ENCODE measurements around the gene ITGAL.
"Not testable (repeated sequence)": the region's sequence is repeated elsewhere in the genome, so short reads cannot be mapped to it uniquely, and the experiment has no call there.

Gene ITGAL

DNA sequence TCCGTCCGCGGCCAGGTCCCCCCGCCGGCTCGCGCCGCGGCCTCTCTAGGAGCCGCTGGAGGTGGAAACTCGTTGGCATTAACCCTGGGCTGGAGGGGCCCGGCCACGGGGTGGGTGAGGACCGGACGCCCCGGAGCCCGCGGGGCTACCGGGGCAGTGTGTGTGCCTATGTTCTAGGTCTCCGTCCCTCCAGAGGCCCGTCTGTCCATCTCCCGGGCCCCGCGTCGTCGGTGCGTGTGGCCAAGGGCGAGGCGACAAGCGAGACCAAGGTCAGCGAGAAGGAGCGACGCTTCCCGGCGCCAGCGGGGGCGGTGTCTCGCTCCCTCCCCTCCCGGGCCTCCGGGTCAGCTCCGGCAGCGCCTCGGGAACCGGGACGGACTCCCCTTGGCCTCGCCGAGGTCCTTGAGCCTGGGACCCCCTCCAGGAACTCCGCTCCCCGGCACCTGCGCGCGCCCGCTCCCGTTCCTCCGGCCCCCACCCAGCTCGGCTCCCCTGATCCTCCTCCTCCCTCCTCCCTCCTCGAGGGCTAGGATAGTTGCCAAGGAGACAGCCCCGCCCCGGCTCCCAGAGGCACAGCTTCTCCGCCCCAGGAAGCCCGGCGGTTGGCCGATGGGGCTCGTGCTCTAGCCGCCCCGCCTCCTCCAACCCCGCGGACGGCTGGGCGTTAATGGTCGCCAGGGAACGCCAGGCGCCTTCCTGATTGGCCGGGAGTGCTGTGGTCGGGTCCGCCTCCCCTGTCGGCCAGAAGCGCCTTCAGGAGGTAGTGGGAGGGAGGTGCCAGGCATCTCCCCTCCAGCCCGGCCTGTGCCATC lies 54.5 kb downstream of the ITGAL start:
- peak; percentile 92 to 94 for DNase-seq

- no peak for DNase-seq
These were observed 55.2 kb downstream of the ITGAL start for GRCh38 chr16:30527635-30528178.

DNA sequence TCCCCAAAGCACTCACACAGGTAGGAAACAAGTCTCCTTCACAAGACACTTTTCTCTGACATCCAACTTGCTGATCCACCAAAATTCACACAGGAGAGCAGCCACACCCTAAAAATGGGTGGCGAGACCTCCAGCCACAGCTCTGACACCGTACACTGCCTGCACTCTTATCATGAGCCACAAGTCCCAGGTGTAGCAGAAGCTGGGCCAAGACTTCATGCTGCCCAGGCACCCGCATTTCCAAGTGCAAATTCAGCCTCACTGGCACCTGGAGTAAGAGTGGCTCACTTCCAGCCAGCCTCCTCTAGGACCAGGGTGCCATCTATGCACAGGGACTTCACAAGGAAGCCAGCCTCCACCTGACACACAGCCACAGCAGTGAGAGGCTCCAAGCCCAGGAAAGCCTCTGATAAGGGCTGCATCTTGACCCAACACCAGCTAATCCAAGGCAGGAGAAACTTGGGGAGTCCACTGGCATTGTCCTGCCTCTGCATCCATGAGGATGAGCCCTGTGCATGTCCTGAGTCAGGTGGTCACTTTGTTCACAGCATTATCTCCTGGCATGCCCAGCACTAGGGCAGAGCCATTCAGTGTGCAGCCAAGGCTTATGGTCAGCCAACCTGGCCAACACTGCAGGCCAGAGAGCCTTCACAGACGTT lies 56.4 kb downstream of the ITGAL start:
- DNase-seq: no peak

DNA sequence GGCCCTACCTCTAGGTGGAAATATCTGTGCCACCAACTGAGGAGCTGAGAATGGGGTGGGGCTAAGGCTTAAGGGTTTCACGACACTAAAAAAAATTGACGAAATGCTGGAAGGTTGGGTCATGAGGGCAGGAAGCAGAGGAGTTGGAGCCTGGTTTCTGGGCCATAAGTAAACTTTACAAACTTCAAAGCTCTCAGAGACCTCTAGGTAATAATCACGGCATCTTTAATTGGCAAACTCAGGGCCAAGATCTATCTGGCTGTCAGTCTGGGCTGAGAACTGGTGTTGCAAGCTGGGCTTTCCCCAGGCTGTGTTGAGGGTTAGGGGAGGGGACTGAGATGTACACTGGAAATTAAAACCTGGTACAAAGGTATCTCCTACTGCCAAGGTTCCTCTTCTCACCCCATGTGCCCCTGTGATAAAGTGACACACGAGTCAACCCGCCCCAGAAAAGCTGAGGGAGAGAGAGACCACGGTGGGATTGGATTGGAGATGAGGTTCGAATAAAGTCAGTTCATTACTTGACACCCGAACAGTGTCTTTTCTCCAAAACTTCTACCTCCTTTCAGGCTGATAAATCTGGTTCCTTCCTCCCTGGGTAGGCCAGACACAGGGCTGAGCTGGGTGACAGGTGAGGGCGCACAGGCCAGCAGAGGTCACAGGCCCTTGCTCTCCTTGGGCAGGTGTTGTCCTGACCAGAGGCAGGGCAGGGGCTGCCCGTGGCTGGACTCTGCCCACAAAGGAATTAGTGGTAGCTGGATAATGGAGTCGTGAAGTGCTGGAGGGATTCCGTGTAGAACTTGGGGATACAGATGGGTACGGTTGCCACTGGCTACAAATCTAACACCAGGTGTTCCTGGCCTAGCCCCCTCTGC lies 57.9 kb downstream of the ITGAL start:
- no peak for DNase-seq

DNA sequence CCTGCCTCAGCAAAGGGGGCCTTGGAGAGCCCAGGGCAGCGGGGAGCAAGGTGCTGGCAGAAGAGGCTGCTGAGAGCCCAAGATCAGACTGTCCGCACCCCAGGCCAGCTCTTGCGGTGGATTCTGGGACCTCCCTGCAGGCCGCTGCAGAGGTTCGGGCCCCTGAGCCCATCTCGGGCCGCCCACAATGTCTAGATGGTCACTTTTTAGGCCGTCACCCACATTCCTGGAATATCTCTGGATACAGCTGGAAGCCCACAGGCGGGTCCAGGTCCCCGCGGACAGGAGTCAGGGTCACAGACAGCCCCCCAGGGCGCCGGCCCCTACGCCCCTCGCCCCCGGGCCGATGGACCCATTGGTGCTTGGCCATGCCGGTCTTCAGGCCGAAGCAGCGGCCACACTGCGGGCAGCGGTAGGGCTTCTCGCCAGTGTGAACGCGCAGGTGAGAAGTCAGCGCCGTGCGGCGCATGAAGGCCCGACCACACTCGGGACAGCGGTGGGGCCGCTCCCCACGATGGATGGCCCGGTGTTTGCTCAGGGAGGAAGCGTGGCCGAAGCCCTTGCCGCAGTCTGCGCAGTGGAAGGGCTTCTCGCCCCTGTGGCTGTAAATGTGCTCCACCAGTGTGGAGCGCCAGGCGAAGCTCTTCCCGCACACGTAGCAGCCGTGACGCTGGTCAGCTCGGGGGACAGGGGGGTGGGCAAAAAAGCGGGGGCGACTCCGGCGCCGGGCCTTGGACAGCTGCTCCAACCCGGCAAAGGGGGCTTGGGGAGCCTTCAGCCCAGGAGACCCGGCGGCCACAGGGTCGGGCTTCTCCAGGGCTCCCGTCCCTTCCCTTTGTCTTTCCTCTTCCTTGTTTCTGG lies 60.0 kb downstream of the ITGAL start:
- DNase-seq: no peak

DNA sequence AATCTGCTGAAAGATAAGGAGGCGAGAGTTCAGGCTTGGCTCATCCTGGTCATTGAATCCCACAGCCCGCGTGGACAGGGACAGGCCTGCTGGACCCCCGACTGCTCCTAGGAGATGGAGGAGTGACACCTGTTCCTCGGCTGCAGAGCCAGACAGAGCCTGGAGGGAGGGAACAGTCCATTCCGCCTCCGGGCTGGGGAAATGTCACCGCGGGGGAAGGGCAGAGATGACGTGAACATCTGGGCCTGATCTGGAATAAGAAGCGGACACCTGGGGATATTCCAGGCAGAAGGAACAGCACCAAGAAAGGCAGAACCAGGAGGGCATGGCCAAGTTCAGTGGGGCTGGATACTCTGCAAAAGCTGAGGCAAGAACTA lies 60.6 kb downstream of the ITGAL start:
- no peak for DNase-seq

DNA sequence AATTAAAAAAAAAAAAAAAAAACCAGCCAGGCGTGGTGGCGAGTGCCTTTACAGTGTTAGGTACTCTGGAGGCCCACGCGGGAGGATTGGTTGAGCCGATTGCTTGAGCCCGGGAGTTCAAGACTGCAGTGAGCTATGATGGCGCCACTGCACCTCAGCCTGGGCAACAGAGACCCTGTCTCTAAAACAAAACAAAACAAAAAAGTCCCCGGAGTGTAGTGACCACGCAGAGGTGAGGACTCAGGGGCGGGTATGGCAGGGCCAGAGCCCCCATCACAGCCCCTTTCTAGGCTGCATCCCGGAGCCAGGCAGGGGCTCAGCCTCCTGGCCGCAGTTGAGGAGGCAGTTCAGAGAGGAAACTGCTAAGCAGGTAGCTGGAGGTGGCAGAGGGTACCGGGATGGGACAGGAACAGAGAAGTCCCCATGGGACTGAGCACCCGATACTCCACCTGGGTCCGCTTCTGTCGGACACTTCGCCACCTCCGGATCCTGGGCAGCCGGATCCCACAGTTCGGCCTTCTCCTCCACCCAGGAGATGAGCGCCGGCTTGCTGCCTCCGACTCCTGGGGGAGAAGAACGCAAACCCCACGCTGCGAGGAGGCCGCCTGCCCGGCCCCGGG lies 61.3 kb downstream of the ITGAL start:
- DNase-seq: no peak

DNA sequence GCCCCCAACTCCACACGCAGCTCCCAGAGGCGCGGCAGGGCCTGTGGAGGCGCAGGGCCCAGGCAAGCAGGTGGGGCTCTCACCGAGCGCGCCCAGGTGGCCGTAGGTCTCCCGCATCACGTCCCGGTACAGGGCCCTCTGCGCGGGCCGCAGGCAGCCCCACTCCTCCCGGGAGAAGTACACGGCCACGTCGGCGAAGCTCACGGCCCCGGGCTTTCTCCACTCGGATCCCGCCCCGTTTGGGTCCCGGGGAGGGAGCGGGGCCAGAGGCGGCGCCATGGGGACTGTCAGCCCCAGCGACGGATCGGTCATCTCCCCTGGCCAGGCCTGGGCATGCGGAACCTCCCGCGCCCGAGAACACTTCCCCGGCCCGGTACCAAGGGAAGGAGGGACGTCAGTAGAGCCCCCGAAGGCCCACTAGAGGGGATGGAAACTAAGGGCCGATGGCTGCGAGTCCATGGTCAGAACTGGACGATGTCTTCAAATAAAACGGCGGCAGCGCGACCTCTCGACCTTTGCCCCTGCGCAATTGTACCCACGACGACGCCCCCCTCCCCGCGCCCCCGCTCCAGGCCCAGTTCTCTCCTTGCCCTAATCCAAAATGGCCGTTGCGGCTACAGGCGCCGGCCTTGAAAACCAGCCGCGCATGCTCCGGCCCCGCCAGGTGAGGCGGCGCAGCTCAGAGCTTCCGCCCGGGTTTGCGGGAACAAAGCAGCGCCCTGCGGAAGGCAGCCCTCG lies 62.0 kb downstream of the ITGAL start, which contains the start of gene ZNF747:
TSS of gene ZNF747 (minus strand) at position 491 of the 738 bp plus-strand sequence. CDS start at position 312, 179 bp downstream.
- DNase-seq: peak; percentile 85 to 87

- DNase-seq: no peak
These were observed 62.7 kb downstream of the ITGAL start for GRCh38 chr16:30535106-30535776.

DNA sequence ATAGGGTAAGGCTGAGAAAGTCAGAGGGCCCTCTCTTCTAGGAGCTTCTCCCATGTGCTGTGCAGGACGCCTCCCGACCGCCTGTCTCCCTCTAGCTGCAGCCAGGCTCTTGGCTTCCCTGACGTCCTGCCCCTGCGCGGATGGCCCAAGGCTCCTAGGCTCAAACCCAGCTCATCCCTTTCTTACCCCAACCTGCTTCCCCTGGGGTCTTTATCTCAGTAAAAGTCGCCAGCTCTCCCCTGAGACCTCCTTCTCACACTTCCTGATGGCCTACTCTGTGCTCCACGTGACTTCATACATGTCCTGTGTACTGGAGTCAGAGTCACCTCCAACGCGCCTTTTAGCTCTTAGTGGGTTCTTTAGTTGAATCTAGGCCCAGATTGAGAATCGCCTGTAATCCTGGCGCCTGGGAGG lies 63.2 kb downstream of the ITGAL start:
- DNase-seq: peak; percentile 53 to 57

DNA sequence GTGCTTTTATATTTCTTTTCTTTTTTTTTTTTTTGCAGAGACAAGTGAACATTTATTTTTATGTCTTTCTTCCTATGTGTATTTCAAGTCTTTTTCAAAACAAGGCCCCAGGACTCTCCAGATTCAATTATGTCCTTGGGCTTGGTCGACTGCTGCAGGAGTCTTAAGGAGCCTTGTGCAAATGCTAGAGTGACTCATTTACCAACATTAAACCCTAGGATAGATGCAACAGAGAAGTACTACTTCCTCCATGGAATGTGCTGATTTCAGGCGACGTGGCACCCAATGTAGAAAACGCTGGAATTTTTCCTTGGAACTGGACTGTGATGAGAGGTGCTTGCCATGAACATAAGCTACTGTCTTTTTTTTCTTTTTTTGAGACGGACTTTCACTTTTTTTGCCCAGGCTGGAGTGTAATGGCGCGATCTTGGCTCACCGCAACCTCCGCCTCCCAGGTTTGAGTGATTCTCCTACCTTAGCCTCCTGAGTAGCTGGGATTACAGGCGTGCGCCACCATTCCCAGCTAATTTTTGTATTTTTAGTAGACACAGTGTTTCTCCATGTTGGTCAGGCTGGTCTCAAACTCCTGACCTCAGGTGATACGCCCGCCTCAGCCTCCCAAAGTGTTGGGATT lies 64.0 kb downstream of the ITGAL start:
- not testable (repeated sequence) for DNase-seq

- DNase-seq: no peak
These were observed 66.7 kb downstream of the ITGAL start for GRCh38 chr16:30539000-30539964.

GRCh38 chr16:30539986-30540526 lies 67.5 kb downstream of the ITGAL start:
- not testable (repeated sequence) for DNase-seq

GRCh38 chr16:30540916-30541464 lies 68.4 kb downstream of the ITGAL start:
- DNase-seq: not testable (repeated sequence)

GRCh38 chr16:30541502-30542329 lies 69.2 kb downstream of the ITGAL start:
- DNase-seq: no peak

- DNase-seq: no peak
These were observed 70.5 kb downstream of the ITGAL start for GRCh38 chr16:30543067-30543466.

DNA sequence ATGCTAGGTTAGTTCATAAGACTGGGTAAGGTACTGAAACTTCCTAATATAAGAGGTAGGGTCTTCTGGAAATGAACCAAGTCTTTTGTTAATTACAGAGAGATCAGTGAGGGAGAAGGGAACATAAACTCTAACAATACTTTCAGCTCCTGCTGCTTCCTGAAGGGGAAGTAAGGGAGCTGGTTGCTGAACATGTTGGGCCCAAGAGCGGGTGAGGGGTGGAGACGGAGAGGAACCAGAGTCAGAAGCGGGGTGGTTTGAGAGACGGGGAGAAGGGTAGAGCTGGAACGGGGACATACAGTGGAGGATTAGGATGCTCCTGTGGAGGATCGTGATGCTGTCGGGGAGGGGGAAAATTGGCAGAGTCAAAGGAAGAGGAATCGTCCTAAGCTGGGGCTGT lies 73.6 kb downstream of the ITGAL start:
- DNase-seq: no peak
